NCI-H187 treated with DMSO at 0.1 percent for 48 hours (cell line): ENCODE measurements around the gene SAA2.
"Not testable (repeated sequence)": the region's sequence is repeated elsewhere in the genome, so short reads cannot be mapped to it uniquely, and the experiment has no call there.

Experiments used
- DNase-seq: peaks from one replicate; lab custom pipeline; 2025; lab: John Stamatoyannopoulos, UW

The SAA2 gene

GRCh38 chr11:18248561-18248960, at the start of gene SAA2:
Gene SAA2 (minus strand): TSS chr11:18248668. CDS start chr11:18248011, 657 bp downstream.
- no peak for DNase-seq

- DNase-seq: no peak
Measured at GRCh38 chr11:18295316-18295715, 46.8 kb upstream of the SAA2 start.

GRCh38 chr11:18294862-18295261, 46.4 kb upstream of the SAA2 start:
- DNase-seq: no peak

GRCh38 chr11:18288911-18289310, 40.4 kb upstream of the SAA2 start:
- DNase-seq: no peak

- DNase-seq: no peak
Measured at GRCh38 chr11:18285841-18286240, 37.4 kb upstream of the SAA2 start.

- no peak for DNase-seq
Measured at GRCh38 chr11:18282626-18283025, 34.2 kb upstream of the SAA2 start.

- DNase-seq: no peak
Measured at GRCh38 chr11:18280438-18281045, 32.1 kb upstream of the SAA2 start.

- no peak for DNase-seq
Measured at GRCh38 chr11:18277565-18278271, 29.2 kb upstream of the SAA2 start.

GRCh38 chr11:18271206-18271605, 22.7 kb upstream of the SAA2 start:
- no peak for DNase-seq

GRCh38 chr11:18270102-18270501, 21.6 kb upstream of the SAA2 start:
- no peak for DNase-seq

- not testable (repeated sequence) for DNase-seq
Measured at GRCh38 chr11:18269252-18269651, 20.8 kb upstream of the SAA2 start.

GRCh38 chr11:18267335-18268133, 19.1 kb upstream of the SAA2 start:
- not testable (repeated sequence) for DNase-seq

GRCh38 chr11:18265949-18266348, 17.5 kb upstream of the SAA2 start, which contains the start of gene SAA1:
Gene SAA1 (plus strand): TSS chr11:18266264. CDS start chr11:18266888, 624 bp downstream.
- no peak for DNase-seq

- DNase-seq: no peak
Measured at GRCh38 chr11:18264677-18265555, 16.4 kb upstream of the SAA2 start.

- no peak for DNase-seq
Measured at GRCh38 chr11:18264035-18264434, 15.6 kb upstream of the SAA2 start.

- DNase-seq: not testable (repeated sequence)
Measured at GRCh38 chr11:18262681-18263350, 14.3 kb upstream of the SAA2 start.

- DNase-seq: no peak
Measured at GRCh38 chr11:18261721-18262120, 13.3 kb upstream of the SAA2 start.

GRCh38 chr11:18259259-18259658, 10.8 kb upstream of the SAA2 start:
- DNase-seq: no peak

- DNase-seq: no peak
Measured at GRCh38 chr11:18254781-18255361, 6.4 kb upstream of the SAA2 start.

GRCh38 chr11:18253778-18254338, 5.4 kb upstream of the SAA2 start:
- no peak for DNase-seq

- no peak for DNase-seq
Measured at GRCh38 chr11:18253233-18253632, 4.8 kb upstream of the SAA2 start.
